Measurements from ENCODE around the gene SOX6.

The SOX6 gene

DNA sequence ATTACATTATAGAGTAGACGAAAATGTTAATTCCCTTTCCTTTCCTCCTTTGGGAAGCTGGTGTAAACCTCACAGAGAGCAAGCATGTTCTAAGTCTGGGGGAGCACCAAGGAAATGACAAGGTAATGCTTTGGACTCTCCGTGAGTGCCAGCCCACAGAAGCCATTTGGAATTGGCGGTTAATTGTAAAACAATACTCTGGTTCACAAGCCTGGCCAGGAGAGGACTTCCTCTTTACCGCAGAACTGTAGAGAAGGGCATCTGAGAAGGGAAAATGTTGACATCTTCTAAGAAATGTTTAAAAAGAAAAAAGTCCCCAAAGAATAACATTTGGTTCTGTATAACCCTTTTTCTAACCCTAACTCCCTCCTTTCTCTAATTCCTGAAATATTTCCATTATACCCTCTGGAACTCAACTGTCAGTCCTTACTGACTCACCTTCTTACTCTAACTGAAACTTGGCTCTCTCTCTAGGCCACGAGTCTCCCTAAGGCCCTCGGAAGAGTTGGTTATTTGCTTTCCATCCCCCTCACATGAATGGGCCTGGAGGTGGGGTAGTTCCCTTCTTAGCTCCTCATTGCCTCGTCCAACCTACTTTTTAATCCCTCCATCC is 379.8 kb downstream of the SOX6 start:
- intact Hi-C loops (cut with DNase I; ENCODE audit: low total_unique reads) = no loop called here
- DNase-seq = no peak
- H3K27me3 ChIP-seq = no peaks in the 10 kb centered on the region
- no peaks in the 10 kb centered on the region for H3K36me3 ChIP-seq
- peaks cover 0 to 14% (median 0%) of the 10 kb centered on the region in 4 donors for H3K4me1 ChIP-seq
- H3K4me3 ChIP-seq = no peak overlapping the region
- TF ChIP-seq, protein P1, sequence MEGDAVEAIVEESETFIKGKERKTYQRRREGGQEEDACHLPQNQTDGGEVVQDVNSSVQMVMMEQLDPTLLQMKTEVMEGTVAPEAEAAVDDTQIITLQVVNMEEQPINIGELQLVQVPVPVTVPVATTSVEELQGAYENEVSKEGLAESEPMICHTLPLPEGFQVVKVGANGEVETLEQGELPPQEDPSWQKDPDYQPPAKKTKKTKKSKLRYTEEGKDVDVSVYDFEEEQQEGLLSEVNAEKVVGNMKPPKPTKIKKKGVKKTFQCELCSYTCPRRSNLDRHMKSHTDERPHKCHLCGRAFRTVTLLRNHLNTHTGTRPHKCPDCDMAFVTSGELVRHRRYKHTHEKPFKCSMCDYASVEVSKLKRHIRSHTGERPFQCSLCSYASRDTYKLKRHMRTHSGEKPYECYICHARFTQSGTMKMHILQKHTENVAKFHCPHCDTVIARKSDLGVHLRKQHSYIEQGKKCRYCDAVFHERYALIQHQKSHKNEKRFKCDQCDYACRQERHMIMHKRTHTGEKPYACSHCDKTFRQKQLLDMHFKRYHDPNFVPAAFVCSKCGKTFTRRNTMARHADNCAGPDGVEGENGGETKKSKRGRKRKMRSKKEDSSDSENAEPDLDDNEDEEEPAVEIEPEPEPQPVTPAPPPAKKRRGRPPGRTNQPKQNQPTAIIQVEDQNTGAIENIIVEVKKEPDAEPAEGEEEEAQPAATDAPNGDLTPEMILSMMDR (IDR thresholded peaks at IDR 0.05) = no peak
- H3K9me3 ChIP-seq = no peaks in the 10 kb centered on the region
- peak overlapping the region; percentile 5 to 17 for H3K27ac ChIP-seq

DNA sequence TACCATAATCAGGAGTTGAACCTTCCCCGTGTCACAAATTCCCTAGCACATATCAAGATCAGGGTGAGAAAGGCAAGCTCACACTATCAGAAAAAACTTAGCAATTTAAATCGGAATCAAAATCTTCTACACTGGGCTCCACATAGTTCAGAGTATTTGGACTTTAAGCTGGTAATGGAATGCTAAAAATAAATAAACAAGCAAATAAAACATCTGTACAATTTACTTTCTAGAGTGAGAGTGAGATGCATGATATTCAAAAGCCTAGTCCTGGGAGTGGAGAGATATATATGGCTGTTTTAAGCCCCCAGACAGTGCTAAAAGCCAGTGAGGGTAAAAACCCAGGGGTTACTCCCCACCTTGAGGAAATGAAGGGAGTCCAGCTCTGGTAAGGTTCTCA is 380.6 kb downstream of the SOX6 start:
- H3K4me1 ChIP-seq = peaks cover 0 to 14% (median 0%) of the 10 kb centered on the region in 4 donors
- H3K9me3 ChIP-seq = no peaks in the 10 kb centered on the region
- TF ChIP-seq, protein P1 (IDR thresholded peaks at IDR 0.05) = no peak
- H3K27ac ChIP-seq = peak overlapping the region; percentile 5 to 17
- DNase-seq = no peak
- no peaks in the 10 kb centered on the region for H3K27me3 ChIP-seq
- intact Hi-C loops (cut with DNase I; ENCODE audit: low total_unique reads) = no loop called here
- H3K36me3 ChIP-seq = no peaks in the 10 kb centered on the region
- no peak overlapping the region for H3K4me3 ChIP-seq

DNA sequence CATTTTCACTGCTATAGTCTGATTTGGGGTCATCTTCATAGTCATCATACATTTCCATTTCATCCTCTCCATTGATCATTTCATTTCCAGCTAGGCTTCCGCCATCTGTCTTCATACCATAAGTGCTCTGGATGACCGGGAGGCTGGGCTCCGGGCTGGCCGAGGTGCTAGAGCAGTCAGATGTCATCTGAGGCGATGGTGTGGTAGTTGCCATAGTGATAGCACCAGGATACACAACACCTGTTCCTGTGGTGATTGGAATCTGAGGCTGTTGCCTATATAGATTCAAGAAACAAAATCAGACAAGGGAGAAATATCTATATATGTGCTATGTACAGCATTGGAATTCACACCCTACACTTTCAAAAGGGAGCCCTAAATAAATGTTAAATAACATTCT is 383.5 kb downstream of the SOX6 start:
- no peak for DNase-seq
- intact Hi-C loops (cut with DNase I; ENCODE audit: low total_unique reads) = no loop called here
- TF ChIP-seq, protein P1 (IDR thresholded peaks at IDR 0.05) = no peak

DNA sequence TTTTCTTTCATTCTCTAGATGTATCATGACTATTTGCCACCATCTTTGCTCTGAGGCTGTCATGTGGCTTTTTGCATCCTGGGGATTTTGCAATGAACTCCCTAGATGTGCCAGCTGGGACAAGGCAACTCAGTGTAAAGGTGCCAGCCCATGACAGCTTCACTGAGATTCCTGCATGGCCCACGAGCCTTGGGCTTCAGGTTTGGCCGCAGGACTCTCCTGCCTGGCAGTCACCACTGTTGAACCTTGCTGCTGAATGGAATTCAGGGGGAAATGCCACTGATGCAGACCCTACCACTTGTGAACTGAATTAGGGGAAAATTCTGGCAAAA is 385.2 kb downstream of the SOX6 start:
- H3K4me3 ChIP-seq = no peak overlapping the region
- H3K27me3 ChIP-seq = no peaks in the 10 kb centered on the region
- no peaks in the 10 kb centered on the region for H3K9me3 ChIP-seq
- TF ChIP-seq, protein P1 (IDR thresholded peaks at IDR 0.05) = no peak
- H3K4me1 ChIP-seq = peaks cover 0 to 41% (median 17%) of the 10 kb centered on the region in 4 donors
- H3K36me3 ChIP-seq = no peaks in the 10 kb centered on the region
- intact Hi-C loops (cut with DNase I; ENCODE audit: low total_unique reads) = no loop called here
- DNase-seq = no peak
- H3K27ac ChIP-seq = peak overlapping the region in 1 of 2 donors; percentile 42

More for the DNA sequence above, 383.5 kb downstream of the SOX6 start:
- H3K36me3 ChIP-seq = no peaks in the 10 kb centered on the region
- peaks cover 0 to 38% (median 13%) of the 10 kb centered on the region in 4 donors for H3K4me1 ChIP-seq
- H3K27me3 ChIP-seq = no peaks in the 10 kb centered on the region
- no peaks in the 10 kb centered on the region for H3K9me3 ChIP-seq
- no peak overlapping the region for H3K4me3 ChIP-seq
- no peak overlapping the region for H3K27ac ChIP-seq

DNA sequence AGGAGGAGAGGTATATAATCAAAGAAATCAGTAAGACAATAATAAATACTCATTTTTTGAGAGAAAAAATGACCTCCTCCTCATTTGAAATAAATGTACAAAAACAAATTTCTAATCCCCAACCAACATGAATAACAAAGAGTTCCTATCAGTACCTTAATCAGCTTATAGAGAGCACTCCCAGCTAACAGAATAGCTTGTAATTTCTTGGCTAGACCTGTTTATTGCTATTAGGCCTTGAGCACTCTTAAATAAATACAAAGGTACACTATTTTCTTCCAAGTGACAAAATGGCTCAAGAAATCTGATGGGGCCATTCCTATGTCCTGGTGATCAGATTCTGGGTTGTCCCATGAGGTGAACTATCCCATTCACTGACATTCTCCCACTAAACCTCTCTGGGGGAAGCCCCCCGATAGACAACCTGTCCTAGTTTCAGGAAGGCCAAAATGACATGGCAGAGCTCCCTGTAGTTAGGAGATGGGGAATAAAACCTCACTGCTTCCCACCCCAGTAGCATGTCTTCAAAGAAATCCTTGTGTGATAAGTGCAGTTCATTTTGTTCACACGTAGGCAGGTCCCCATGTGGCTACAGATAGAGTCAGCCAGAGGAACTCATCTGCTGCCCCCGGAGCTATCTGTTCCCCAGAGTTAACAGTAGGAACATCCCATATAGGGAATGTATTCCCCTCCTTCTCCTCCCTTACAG is 385.7 kb downstream of the SOX6 start:
- Histone ChIP-seq H3K4me1 (peaks cover 0 to 36% (median 17%) of the 10 kb centered on the region in 4 donors), H3K9me3 (no peaks in the 10 kb centered on the region), H3K4me3 (no peak overlapping the region), H3K27ac (peak overlapping the region; percentile 42 to 79), H3K36me3 (no peaks in the 10 kb centered on the region), H3K27me3 (no peaks in the 10 kb centered on the region)
- no peak for DNase-seq
- intact Hi-C loops (cut with DNase I; ENCODE audit: low total_unique reads) = no loop called here
- TF ChIP-seq, protein P1 (IDR thresholded peaks at IDR 0.05) = no peak

Measured in tibial artery (tissue), 4 donors.